Hepatocyte (in vitro differentiated cells): ENCODE results near the gene MYH13.

ENCODE experiments used
- CTCF ChIP-seq: fragments of 200-600 bp; sonication (generic); IDR thresholded peaks from 2 replicates; pipeline ENCODE4 v1.5.1; 2016; ENCODE audit warnings: antibody characterized with exemption, mild to moderate bottlenecking; ENCODE audit not compliant: poor library complexity
- EZH2 ChIP-seq: fragments of 200-600 bp; sonication (generic); IDR thresholded peaks from 2 replicates; pipeline ENCODE4 v1.6.1; 2016; ENCODE audit warnings: antibody characterized with exemption, mild to moderate bottlenecking, borderline replicate concordance
- EZH2phosphoT487 ChIP-seq: fragments of 200-600 bp; sonication (generic); IDR thresholded peaks from one replicate; pipeline ENCODE4 v1.6.1; 2018; ENCODE audit warnings: antibody characterized with exemption, mild to moderate bottlenecking, low read depth, moderate library complexity; ENCODE audit not compliant: unreplicated experiment, severe bottlenecking

GRCh38 chr17:10266296-10266876 is 106.4 kb downstream of the MYH13 start:
- TF ChIP-seq CTCF (no peak), EZH2phosphoT487 (no peak), EZH2 (no peak)
